Neural progenitor cell (in vitro differentiated cells): ENCODE data around the gene ADAMTSL1.

Experiments
- CTCF ChIP-seq: fragments of 200-600 bp; sonication (generic); IDR thresholded peaks from 2 replicates; pipeline ENCODE4 v1.5.1; 2017; ENCODE audit warnings: antibody characterized with exemption, mild to moderate bottlenecking
- EZH2 ChIP-seq: fragments of 200-600 bp; sonication (generic); IDR thresholded peaks from 2 replicates; pipeline ENCODE4 v1.6.1; 2017; ENCODE audit warnings: antibody characterized with exemption, mild to moderate bottlenecking, moderate library complexity
- EZH2phosphoT487 ChIP-seq: fragments of 200-600 bp; sonication (generic); IDR thresholded peaks from 2 replicates; pipeline ENCODE4 v1.6.1; 2017; ENCODE audit warnings: antibody characterized with exemption

- TF ChIP-seq EZH2 (no peak), CTCF (no peak), EZH2phosphoT487 (no peak)
Measured at GRCh38 chr9:18863791-18864190, 389.8 kb downstream of the ADAMTSL1 start.
